Heart right ventricle (tissue), 16 donors: ENCODE results near the gene OR5L2. TPM values are rescaled to one million over a fixed set of nuclear protein-coding genes. Genes with fewer than 3 reads are reported as not detected.

Experiments used
- ATAC-seq, 8 donors: fragments of 200-7000 bp; cut with Tn5 transposase; one replicate each; pipeline ENCODE4 v1.9.1; 2020; ENCODE audit warnings: mild to moderate bottlenecking in 8 of 8, moderate library complexity in 8 of 8, moderate number of reproducible peaks in 1 of 8
- DNase-seq, 2 donors: peaks; one replicate each; pipeline ENCODE4 v3.0.0-alpha.2; 2020
- H3K27ac ChIP-seq, 10 donors: fragments of 200-600 bp; sonication (generic) in 2 of 10; one replicate each; pipeline versions ENCODE4 v1.5.0 to v1.8.0; 2020 to 2022; ENCODE audit warnings: mild to moderate bottlenecking in 3 of 10
- H3K27me3 ChIP-seq, 7 donors: fragments of 200-600 bp; one replicate each; pipeline ENCODE4 v1.8.0; 2021 to 2022; ENCODE audit warnings: mild to moderate bottlenecking in 2 of 7
- H3K36me3 ChIP-seq, 9 donors: fragments of 200-600 bp; sonication (generic) in 1 of 9; one replicate each; pipeline versions ENCODE4 v1.5.0 to v1.8.0; 2020 to 2022; ENCODE audit warnings: mild to moderate bottlenecking in 2 of 9
- H3K4me1 ChIP-seq, 9 donors: fragments of 200-600 bp; sonication (generic) in 1 of 9; one replicate each; pipeline versions ENCODE4 v1.5.0 to v1.8.0; 2020 to 2022; ENCODE audit warnings: mild to moderate bottlenecking in 4 of 9
- H3K4me3 ChIP-seq, 10 donors: fragments of 200-600 bp; sonication (generic) in 2 of 10; one replicate each; pipeline versions ENCODE4 v1.5.0 to v1.8.0; 2020 to 2022; ENCODE audit warnings: mild to moderate bottlenecking in 7 of 10, moderate library complexity in 2 of 10
- H3K9me3 ChIP-seq, 11 donors: fragments of 200-600 bp in 10 of 11; sonication (generic) in 2 of 11; one replicate each; pipeline versions ENCODE4 v1.5.0 to v1.8.0; 2013 to 2022; ENCODE audit warnings: mild to moderate bottlenecking in 2 of 11, control low read depth in 1 of 11, moderate library complexity in 1 of 11
- CTCF ChIP-seq, 9 donors: fragments of 200-600 bp; sonication (generic) in 2 of 9; IDR thresholded peaks; one replicate each; pipeline versions ENCODE4 v1.5.0 to v1.8.0; 2021 to 2022; ENCODE audit warnings: antibody characterized with exemption in 9 of 9, mild to moderate bottlenecking in 5 of 9, moderate library complexity in 1 of 9
- WGBS, 2 donors: extraction: QIAGEN DNeasy Blood & Tissue Kit; methylation state at CpG; one replicate each; pipeline ENCODE4 v1.1.7; 2013; ENCODE audit warnings: inconsistent platforms in 1 of 2; 5-methylcytosine and 5-hydroxymethylcytosine counted together
- intact Hi-C, 10 donors: fragments of 100-400 bp; cut with DNase I; formaldehyde crosslinking; loops; one replicate each; pipeline versions ENCODE4 v1.11.1 to v1.14.2; 2022
- long read RNA-seq, 3 donors: library from polyadenylated mRNA; unstranded; transcript quantifications; one replicate each; pipeline ENCODE4 v2.0.0, GENCODE V29; 2020 to 2021
- polyA plus RNA-seq, 2 donors: library from polyadenylated mRNA; stranded (reverse); fragments of 200-250 nt; gene quantifications; one replicate each; pipeline ENCODE4 v1.2.3, GENCODE V29; 2013
- total RNA-seq, 10 donors: library from RNA; stranded (reverse); fragmentation: NEBNext Ultra II Directional in 3 of 10; extraction: Animal tissue kit (Norgen Biotek cat#: 25700) in 3 of 10; gene quantifications; one replicate each; pipeline versions ENCODE4 v1.2.1 to v1.2.4, GENCODE V29; 2021 to 2023
- donor health status: Arrhythmogenic right ventricular cardiomyopathy.
- donor health status: ischemic (EF 13 %, LVEDD 7.1; RV severe dilation, severe dysfunction).
- donor health status: healthy with polysubstance abuse.
- donor health status: DM: no; HTN: yes; CAD: no.
- donor health status: DM: no; HTN: no; CAD: no.
- donor health status: ischemic (EF 25% LVEDD 6.9; RV normal size, moderate dysfunction).
- donor health status: ischemic (EF 25% LVEDD 5.7; RV mildly dilated, moderate dysfunction).
- donor health status: healthy.
- donor health status: DM: yes; HTN: yes; CAD: no.
- donor health status: Ischemic cardiomyopathy.
- donor health status: ischemic (EF 35%, LVEDD 5.7; RV mildly dilated, moderate dysfunction).
- donor health status: nonischemic (EF 11% LVEDD 7.7; RV severe dilation, severe dysfunction).
- donor health status: DM: yes; HTN: yes; CAD: no.
- donor health status: PGD.
- donor health status: ischemic (EF 29% LVEDD 5.4; RV normal size, mild dysfunction).
- donor health status: nonischemic (EF 23%, LVEDD 6.1; RV moderate dilation, normal function).

Gene OR5L2
- total RNA-seq, result not detected
- not detected for polyA plus RNA-seq
- long read RNA-seq, donor 1, result 0 reads
- long read RNA-seq, donor 2, result 0 reads
- long read RNA-seq, donor 3, result 0 reads

- Histone ChIP-seq H3K4me3 (no peak within 1 kb of the TSS), H3K27ac (no peak within 1 kb of the TSS), H3K4me1 (no peaks in the 10 kb centered on the region), H3K9me3 (peaks cover 0 to 10% (median 0%) of the 10 kb centered on the region in 11 donors), H3K27me3 (no peaks in the 10 kb centered on the region), H3K36me3 (no peaks in the 10 kb centered on the region)
- intact Hi-C loops, result no loop called here
- TF ChIP-seq CTCF (IDR thresholded peaks at IDR 0.05), result no peak
- ATAC-seq (no peak), DNase-seq (no peak)
Observed at GRCh38 chr11:55826919-55827318, at the start of gene OR5L2. Gene OR5L2 (plus strand): TSS chr11:55827219. CDS start chr11:55827219, 0 bp downstream.

DNA sequence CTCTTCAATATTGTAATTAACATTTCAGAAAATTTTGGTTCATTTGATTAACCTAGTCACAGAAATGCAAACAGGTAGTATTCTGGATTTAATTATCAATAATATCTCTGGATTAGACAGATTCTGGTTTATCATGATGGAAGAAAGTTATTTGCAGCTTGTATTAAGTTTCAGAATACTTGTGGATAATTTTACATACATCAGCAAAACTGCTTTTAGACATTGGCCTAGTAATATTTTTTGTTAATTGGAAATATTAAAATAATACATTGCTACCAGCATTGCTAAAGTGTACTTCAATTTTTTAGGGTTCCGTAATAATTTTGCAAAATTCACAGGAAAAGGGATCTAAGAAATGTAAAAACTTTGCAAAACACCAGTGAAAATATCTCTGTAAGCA is 35.4 kb upstream of the OR5L2 start:
- Histone ChIP-seq H3K36me3 (no peaks in the 10 kb centered on the region), H3K27ac (no peak overlapping the region), H3K27me3 (no peaks in the 10 kb centered on the region), H3K4me3 (no peak overlapping the region), H3K4me1 (no peaks in the 10 kb centered on the region), H3K9me3 (peaks cover 0 to 4% (median 0%) of the 10 kb centered on the region in 11 donors)
- TF ChIP-seq CTCF (IDR thresholded peaks at IDR 0.05), result no peak
- intact Hi-C loops, result no loop called here
- 72 to 73% methylated on average over 1 of the region's 1 CpG for WGBS, 2 donors
- no peak for ATAC-seq
- DNase-seq, result no peak

GRCh38 chr11:55793321-55793720 is 33.7 kb upstream of the OR5L2 start:
- H3K36me3 ChIP-seq, result no peaks in the 10 kb centered on the region
- no peak overlapping the region for H3K4me3 ChIP-seq
- H3K4me1 ChIP-seq, result no peaks in the 10 kb centered on the region
- WGBS, 2 donors, result 45 to 65% methylated on average over 2 of the region's 2 CpGs
- H3K27ac ChIP-seq, result no peak overlapping the region
- intact Hi-C loops, result no loop called here
- no peak for TF ChIP-seq CTCF (IDR thresholded peaks at IDR 0.05)
- no peak for ATAC-seq
- peaks cover 0 to 7% (median 0%) of the 10 kb centered on the region in 11 donors for H3K9me3 ChIP-seq
- no peaks in the 10 kb centered on the region for H3K27me3 ChIP-seq
- DNase-seq, result no peak

DNA sequence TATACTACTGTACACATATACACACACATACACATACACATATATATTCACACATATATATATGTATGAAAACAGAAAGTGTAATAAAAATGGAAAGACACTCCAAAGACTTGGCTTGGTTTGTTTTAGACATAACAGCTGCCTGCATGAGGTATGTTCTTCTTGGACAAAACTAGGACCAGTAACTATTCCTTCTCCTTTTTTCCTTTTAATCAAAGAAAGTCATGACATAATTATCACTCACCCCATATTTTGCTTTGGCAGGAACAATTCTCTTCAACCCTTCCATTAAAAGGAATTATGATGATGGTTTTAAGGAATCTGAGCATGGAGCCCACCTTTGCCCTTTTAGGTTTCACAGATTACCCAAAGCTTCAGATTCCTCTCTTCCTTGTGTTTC is 31.8 kb upstream of the OR5L2 start, which contains the start of gene OR5D14:
TSS of gene OR5D14 (plus strand) at position 301 of the 400 bp plus-strand sequence. CDS start at position 301, 0 bp downstream.
- no peaks in the 10 kb centered on the region for H3K36me3 ChIP-seq
- H3K27me3 ChIP-seq, result no peaks in the 10 kb centered on the region
- peaks cover 0 to 12% (median 0%) of the 10 kb centered on the region in 11 donors for H3K9me3 ChIP-seq
- H3K4me3 ChIP-seq, result no peak within 1 kb of the TSS
- DNase-seq (no peak), ATAC-seq (no peak)
- no peaks in the 10 kb centered on the region for H3K4me1 ChIP-seq
- intact Hi-C loops, result no loop called here
- TF ChIP-seq CTCF (IDR thresholded peaks at IDR 0.05), result no peak
- no peak within 1 kb of the TSS for H3K27ac ChIP-seq
